GM10248 (cell line): ENCODE results near the gene HS1BP3.

ENCODE experiments used
- CTCF ChIA-PET: fragments of 300-600 bp; sonication (Branson Sonifier 250); formaldehyde crosslinking; extraction: SDS; loops from one replicate; lab custom pipeline; 2021; ENCODE audit warnings: antibody characterized with exemption; lab: Yijun Ruan, JAX
- POLR2A ChIA-PET: fragments of 350-650 bp; sonication (Branson Sonifier 250); formaldehyde crosslinking; extraction: SDS; loops from one replicate; lab custom pipeline; 2020; ENCODE audit warnings: antibody characterized with exemption; lab: Yijun Ruan, JAX
- DNase-seq: peaks from one replicate; pipeline ENCODE4 v3.0.0; 2012; ENCODE audit errors: extremely low spot score
- CTCF ChIP-seq: IDR thresholded peaks from 2 replicates; pipeline ENCODE4 v1.5.1; 2012; ENCODE audit warnings: mild to moderate bottlenecking, low read depth; ENCODE audit errors: extremely low read depth, missing control alignments, control extremely low read depth

The HS1BP3 gene

GRCh38 chr2:20650393-20650876, 463 bp downstream of the HS1BP3 start:
- CTCF ChIA-PET = interaction anchor here (0.6 to 7.2 kb wide), 38 partner anchors 10 to 425 kb away, joined by 3 to 101 read pairs (median 6); partner anchors contain the start of genes LDAH, RHOB and SDC1
- POLR2A ChIA-PET = interaction anchor here (0.6 to 6.9 kb wide), 4 partner anchors 8 to 765 kb away, joined by 3 to 82 read pairs (median 3); partner anchors contain the start of gene RHOB
- no peak for TF ChIP-seq CTCF
- DNase-seq = peak; percentile 56

- POLR2A ChIA-PET = interaction anchor here (0.6 to 6.9 kb wide), 3 partner anchors 8 to 218 kb away, joined by 3 to 82 read pairs (median 3); partner anchors contain the start of gene RHOB
- CTCF ChIA-PET = interaction anchor here (0.6 to 7.2 kb wide), 26 partner anchors 11 to 308 kb away, joined by 3 to 101 read pairs (median 6); partner anchors contain the start of genes LDAH and RHOB
Observed at GRCh38 chr2:20649976-20650375, 922 bp downstream of the HS1BP3 start.

DNA sequence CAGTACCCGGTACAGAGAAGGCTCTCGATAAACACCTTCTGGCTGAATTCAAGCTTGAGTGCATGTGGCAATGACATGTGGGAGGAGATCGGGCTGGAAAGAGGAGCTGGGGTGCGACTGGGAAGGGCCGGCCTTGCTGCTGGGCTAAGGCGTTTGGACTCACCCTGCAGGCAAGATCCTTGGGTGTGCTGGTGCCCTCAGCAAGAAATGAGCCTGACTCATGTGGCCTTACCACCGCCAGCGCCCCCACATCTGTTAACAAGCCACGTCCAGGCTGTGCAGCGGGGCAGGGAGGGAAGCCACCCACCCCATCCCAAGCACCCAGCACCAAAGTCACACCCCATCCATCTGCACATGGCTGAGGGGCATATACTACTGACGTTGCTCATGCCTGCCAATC, 1.3 kb downstream of the HS1BP3 start:
- no peak for TF ChIP-seq CTCF
- POLR2A ChIA-PET = interaction anchor here (6.9 kb wide), 1 partner anchor 202 kb away, joined by 82 read pairs; the partner anchor contains the start of gene RHOB
- DNase-seq = no peak
- CTCF ChIA-PET = interaction anchor here (1.3 to 7.2 kb wide), 10 partner anchors 11 to 238 kb away, joined by 3 to 101 read pairs (median 22); partner anchors contain the start of gene RHOB

More at GRCh38 chr2:20649976-20650375, 922 bp downstream of the HS1BP3 start:
- TF ChIP-seq CTCF = no peak
- DNase-seq = no peak

- POLR2A ChIA-PET = interaction anchor here (6.9 kb wide), 1 partner anchor 201 kb away, joined by 82 read pairs; the partner anchor contains the start of gene RHOB
- TF ChIP-seq CTCF = no peak
- CTCF ChIA-PET = interaction anchor here (1.3 to 7.2 kb wide), 12 partner anchors 10 to 249 kb away, joined by 3 to 101 read pairs (median 10); partner anchors contain the start of gene RHOB
- DNase-seq = no peak
Observed at GRCh38 chr2:20648831-20649230, 2.1 kb downstream of the HS1BP3 start.

DNA sequence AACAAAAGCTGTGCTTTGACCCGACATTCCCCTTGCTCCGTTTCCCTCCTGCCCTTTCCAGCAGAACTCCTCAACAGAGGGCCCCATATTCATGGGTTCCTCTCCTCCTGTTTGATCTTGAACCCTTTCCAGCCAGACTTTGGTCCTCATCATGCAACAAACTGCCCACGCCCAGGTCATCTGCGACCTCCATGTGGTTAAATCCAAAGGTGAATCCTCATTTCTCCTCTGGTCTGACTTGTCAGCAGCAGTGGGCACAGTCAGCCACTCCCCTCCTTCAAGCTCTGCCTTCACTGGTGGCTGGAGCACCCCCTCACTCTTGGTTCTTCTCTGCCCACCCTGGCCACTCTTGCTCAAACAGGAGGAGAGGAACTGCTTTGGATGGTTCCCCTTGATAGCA, 2.7 kb downstream of the HS1BP3 start:
- no peak for DNase-seq
- no peak for TF ChIP-seq CTCF
- POLR2A ChIA-PET = interaction anchor here (6.9 kb wide), 1 partner anchor 200 kb away, joined by 82 read pairs; the partner anchor contains the start of gene RHOB
- CTCF ChIA-PET = interaction anchor here (0.8 to 7.2 kb wide), 12 partner anchors 8 to 248 kb away, joined by 3 to 101 read pairs (median 8); partner anchors contain the start of gene RHOB

DNA sequence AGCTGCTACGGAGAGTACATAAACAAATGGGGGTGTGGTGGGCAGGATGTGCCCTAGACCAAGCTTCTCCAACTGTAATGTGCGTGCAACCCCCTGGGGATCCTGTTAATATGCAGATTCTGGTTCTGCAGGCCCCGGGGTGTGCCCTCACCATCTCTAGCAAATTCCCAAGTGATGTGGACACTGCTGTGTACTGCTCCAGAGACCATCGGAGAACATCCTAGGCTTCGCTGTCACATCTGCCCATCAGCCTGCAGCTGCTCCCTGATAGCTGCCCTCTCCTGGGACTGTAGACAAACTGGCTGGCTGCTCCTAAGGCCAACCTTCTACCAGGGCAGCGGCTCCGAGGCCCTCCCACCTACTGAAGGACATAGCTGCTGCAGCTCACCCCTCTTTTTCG, 3.2 kb downstream of the HS1BP3 start:
- ChIA-PET POLR2A (interaction anchor here (2.0 to 6.9 kb wide), 2 partner anchors 200 to 201 kb away, joined by 14 to 82 read pairs; partner anchors contain the start of gene RHOB), CTCF (interaction anchor here (0.8 to 7.2 kb wide), 10 partner anchors 8 to 248 kb away, joined by 3 to 101 read pairs (median 6); partner anchors contain the start of gene RHOB)
- no peak for DNase-seq
- TF ChIP-seq CTCF = no peak
